Heart left ventricle (tissue), 13 donors: ENCODE data around the gene KRTCAP2.

Source experiments
- CTCF ChIP-seq, 12 donors: fragments of 200-600 bp; sonication (generic) in 4 of 12; IDR thresholded peaks; one replicate each; pipeline versions ENCODE4 v1.5.0 to v1.8.0; 2018 to 2022; ENCODE audit warnings: antibody characterized with exemption in 12 of 12, mild to moderate bottlenecking in 5 of 12
- POLR2A ChIP-seq, 2 donors: fragments of 450-650 bp; IDR thresholded peaks; one replicate each; pipeline ENCODE4 v1.6.1; 2017; ENCODE audit warnings: antibody characterized with exemption in 2 of 2, mild to moderate bottlenecking in 2 of 2, moderate library complexity in 2 of 2
- donor health status: ischemic (EF 13 %, LVEDD 7.1; RV severe dilation, severe dysfunction).
- donor health status: DM: no; HTN: yes; CAD: no.
- donor health status: DM: no; HTN: no; CAD: no.
- donor health status: ischemic (EF 25% LVEDD 6.9; RV normal size, moderate dysfunction).
- donor health status: ischemic (EF 25% LVEDD 5.7; RV mildly dilated, moderate dysfunction).
- donor health status: ischemic (EF 35%, LVEDD 5.7; RV mildly dilated, moderate dysfunction).
- donor health status: nonischemic (EF 11% LVEDD 7.7; RV severe dilation, severe dysfunction).
- donor health status: DM: yes; HTN: yes; CAD: no.
- donor health status: PGD.
- donor health status: ischemic (EF 29% LVEDD 5.4; RV normal size, mild dysfunction).
- donor health status: nonischemic (EF 23%, LVEDD 6.1; RV moderate dilation, normal function).

GRCh38 chr1:155174324-155175280, 1.5 kb upstream of the KRTCAP2 start:
- TF ChIP-seq CTCF (IDR thresholded peaks at IDR 0.05) (no peak), POLR2A (IDR thresholded peaks at IDR 0.05) (no peak)
